DMS 273 (cell line): ENCODE measurements around the gene CFAP410.
"Not testable (repeated sequence)": the region's sequence is repeated elsewhere in the genome, so short reads cannot be mapped to it uniquely, and the experiment has no call there.

ENCODE experiments used
- DNase-seq: peaks from one replicate; lab custom pipeline; 2025; ENCODE audit not compliant: unreplicated experiment; lab: John Stamatoyannopoulos, UW

Gene CFAP410

DNA sequence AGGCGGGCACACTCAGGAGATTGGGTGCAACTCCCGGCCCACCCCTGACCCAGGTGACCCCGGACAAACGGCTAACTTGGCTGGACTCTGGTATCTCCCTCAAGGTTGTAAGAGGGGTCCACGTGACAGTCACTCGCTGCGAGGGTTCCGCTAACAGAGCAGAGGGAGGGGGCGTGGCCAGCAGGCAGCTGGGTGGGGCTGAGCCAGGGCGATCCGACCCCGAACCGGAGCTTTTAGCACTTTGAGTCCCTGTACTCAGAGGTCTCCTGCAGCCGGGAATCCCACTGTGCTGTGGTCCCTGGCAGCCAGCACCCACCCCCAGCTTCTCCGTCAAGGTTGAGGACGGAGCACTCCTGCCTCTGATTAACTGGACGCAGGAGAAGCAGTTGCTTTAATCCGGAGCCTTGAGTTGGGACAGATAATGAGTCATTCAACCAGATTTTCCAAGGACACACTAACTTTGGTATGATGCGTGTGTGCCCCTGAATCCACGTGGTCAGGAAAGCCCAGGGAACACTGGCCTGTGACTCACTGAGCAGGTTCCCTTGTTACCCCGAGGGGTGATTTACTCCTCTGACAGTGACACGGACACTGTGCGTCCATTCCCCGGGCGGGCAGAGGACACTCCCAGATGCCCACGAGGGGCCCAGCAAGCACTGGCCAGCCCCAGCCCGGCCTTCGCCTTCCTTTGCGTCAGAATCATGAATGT is 31.0 kb upstream of the CFAP410 start:
- peak; percentile 63 for DNase-seq

DNA sequence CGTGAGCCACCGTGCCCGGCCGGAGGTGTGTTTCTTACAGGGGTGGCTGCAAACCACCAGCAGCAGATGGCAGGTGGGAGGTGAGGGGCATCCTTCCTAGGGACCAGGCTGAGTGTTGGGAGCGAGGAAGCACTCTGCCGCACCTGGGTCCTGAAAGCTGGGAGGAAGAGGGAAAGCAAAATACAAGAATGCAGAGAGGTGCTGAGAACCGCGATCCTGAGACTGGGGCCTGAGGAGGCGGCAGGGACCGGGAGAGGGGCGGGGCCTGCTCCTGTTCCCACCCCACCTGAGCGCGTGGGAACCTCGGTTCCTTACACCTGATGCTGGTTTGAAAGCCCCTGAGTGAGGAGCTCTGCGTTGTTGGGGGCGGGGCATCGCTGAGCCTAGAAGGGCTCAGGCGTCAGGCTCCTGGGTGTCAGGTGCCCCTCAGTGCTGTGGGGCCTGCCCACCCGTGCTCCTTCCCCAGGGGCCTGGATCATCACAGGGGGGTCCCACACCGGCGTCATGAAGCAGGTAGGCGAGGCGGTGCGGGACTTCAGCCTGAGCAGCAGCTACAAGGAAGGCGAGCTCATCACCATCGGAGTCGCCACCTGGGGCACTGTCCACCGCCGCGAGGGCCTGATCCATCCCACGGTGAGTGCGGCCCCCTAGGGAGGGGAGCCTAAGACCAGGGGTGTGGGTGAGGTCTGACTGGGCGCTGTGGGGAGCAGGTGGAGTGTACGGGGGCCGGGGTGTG is 29.7 kb upstream of the CFAP410 start:
- DNase-seq: no peak

DNA sequence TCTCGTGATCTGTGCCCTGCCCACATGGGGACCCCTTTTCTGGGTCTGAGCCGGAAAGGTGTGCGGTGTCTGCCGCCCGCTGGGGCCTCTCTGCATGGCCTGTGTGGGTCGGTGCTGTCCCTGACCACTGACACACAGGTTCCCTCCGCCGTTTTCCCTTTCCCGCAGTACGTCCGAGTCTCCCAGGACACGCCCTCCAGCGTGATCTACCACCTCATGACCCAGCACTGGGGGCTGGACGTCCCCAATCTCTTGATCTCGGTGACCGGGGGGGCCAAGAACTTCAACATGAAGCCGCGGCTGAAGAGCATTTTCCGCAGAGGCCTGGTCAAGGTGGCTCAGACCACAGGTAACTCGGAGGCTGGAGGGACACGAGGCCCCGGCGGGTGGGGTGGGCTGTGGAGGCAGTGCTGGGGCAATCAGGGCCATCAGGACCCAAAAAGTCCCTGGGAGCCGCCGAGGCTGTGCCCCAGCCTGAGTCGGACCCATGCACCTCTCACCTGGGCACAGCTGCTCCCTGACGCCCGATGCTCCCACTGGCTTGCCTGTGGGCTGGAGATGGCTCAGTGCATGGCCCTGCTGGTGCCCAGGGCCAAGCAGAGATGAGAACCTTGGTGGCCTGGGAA is 27.5 kb upstream of the CFAP410 start:
- DNase-seq: no peak

DNA sequence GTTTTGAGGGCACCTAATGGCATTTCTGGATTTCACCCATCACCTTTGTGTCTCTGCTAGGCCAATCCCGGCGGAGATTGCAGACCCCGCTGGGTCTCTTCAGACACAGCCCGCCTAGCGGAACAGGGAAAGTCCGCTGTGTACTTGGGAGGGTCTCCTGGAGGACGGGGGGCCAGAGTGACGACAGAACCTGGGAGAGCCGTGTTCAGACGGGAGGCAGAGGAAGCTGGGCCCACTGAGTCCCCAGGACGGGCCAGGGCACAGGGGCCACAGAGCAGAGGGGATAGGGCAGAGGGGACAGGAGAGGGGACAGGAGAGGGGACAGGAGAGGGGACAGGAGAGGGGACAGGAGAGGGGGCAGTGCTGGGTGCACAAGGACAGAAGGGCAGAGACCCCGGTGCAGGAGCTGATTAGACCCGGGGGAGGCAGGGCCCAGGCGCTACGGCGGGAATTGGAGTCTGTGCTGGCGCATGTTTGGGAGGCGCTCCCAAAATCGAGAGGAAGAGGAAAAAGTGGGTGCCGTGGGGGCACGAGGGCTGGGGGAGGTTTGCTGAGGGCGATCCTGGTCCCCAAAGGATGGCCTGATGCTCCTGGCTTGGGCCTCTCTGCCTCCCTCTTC is 26.9 kb upstream of the CFAP410 start:
- DNase-seq: no peak

DNA sequence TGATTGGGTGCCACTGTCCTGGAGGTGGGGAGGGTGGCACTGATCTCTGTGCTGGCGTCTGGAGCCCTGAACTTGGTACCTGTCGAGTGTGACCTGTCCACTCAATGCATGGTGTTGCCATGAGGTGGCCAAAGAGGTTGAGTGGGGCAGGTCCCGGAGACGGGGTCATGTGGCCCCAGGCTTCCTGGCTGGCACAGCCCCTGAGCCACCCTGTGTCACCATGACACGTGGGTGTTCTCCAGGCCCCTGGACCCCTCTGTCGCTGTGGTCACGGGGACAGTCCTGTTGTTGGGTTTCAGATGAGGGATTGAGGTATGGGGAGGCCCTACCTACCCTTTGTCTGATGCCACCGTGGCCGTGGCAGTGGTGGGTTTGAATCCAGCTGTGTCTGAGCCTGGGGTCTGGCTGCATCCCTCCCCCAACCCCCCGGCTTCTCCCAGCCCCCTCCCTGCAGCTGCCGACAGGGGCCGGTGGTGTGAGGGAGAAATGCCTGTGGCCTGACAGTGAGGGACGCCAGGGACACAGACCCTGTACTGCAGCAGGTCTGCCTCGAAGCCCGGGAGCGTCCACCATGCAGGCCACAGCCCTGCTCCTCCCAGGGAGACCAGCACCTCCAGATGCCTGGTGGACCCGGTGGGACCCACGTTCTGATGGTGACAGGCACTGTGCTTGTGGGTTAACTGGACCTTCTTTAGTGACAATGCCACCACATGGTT is 26.2 kb upstream of the CFAP410 start:
- DNase-seq: no peak

DNA sequence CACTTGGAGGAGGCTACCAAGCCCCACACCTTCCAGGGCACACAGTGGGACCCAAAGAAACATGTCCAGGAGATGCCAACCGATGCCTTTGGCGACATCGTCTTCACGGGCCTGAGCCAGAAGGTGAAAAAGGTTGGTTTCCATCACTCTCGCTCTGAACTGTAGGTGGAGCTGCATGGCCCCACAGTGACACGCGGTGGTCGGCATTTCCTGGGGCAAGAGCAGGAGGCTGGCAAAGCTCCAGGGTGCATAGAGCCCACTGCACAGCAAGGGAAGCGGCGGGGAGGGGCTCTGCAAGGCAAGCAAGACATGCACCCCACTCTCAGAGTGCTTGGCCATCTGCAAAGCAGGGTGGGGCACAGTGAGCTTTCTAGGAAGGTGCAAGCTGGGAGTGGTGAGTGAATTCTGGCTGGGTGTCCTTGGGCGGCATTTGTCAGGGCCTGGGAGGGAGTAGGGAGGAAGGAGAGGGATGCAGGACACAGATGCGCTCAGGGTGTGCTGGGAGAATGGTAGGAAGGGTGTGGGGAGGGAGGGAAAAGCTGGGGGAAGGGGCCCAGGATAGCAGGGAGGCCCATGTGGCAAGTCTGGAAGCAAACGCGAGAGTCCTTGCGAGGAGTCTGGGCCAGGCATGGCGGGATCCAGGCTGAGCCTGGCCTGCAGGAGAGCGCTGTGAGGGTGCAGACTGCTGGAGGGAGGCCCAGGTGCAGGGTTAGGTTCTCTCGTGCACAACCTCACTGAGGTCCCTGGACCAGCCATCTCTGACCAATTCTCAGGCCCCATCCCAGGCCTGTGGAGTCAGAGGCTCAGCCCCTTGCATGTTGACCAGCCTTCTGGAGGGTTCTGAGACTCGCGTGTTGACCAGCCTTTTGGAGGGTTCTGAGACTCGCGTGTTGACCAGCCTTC is 25.2 kb upstream of the CFAP410 start:
- DNase-seq: no peak

DNA sequence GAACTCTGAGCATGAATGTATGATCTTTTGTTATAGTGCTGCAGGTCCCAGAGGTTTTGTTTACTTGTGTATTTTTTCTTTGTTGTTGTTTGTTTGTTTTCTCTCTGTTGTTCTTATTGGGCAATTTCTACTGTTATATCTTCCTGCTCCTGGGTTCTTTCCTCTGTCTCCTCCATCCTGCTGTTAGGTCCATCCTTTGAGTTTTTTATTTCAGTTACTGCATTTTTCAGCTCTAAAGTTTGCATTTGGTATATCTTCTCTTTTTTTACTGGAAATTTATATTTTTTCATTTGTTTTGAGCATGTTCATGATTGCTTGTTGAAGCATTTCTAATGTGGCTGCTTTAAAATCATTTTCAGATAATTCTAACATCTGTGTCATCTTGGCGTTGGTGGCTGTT is 24.1 kb upstream of the CFAP410 start:
- DNase-seq: no peak

DNA sequence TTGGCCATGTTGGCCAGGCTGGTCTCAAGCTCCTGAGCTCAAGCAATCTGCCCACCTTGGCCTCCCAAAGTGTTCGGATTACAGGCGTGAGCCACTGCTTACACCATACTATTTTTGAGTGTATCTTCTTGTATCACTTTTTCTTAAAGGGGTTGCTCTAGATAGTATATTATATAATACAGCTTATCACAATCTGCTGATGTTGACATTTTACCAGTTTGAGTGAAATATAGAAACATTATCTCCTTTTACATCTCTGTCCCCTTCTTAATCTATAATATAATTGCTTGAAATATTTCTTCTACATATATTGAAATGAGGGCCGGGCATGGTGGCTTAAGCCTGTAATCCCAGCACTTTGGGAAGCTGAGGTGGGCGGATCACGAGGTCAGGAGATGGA is 22.7 kb upstream of the CFAP410 start:
- DNase-seq: not testable (repeated sequence)

DNA sequence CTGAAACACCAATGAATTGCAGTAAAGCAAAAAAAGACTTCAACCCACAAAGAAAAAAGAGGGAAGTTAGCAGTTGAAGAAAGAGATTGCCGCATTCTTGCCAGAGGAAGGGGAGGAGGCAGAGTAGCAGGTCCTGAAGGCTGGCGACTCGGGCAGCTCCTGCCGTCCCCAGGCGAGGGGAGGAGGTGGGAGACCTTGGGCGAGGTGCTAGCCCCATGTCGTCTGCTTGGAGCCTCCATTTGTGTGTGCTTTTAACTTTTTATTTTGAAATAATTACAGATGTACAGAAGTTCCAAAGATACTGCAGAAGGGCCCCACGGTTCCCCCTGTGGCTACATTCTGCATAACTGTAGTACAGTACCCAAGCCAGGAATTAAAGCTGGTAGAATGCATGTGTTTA is 21.0 kb upstream of the CFAP410 start:
- DNase-seq: peak; percentile 20

DNA sequence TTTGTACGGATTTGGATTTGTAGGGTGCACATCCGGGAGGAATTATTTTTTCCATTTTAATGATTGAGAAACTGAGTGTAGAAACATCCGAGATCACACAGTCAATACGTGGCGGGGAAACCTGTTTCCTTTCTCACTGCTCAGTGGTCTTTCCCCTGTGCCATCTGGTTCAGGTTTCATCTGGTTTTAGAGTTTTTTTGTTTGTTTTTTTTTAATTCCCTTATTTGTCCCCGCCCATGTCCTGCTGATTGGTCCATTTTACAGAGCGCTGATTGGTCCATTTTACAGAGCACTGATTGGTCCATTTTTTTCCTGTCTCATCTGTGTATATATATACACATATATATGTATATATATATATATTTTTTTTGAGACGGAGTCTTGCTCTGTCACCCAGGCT is 20.2 kb upstream of the CFAP410 start:
- DNase-seq: no peak

DNA sequence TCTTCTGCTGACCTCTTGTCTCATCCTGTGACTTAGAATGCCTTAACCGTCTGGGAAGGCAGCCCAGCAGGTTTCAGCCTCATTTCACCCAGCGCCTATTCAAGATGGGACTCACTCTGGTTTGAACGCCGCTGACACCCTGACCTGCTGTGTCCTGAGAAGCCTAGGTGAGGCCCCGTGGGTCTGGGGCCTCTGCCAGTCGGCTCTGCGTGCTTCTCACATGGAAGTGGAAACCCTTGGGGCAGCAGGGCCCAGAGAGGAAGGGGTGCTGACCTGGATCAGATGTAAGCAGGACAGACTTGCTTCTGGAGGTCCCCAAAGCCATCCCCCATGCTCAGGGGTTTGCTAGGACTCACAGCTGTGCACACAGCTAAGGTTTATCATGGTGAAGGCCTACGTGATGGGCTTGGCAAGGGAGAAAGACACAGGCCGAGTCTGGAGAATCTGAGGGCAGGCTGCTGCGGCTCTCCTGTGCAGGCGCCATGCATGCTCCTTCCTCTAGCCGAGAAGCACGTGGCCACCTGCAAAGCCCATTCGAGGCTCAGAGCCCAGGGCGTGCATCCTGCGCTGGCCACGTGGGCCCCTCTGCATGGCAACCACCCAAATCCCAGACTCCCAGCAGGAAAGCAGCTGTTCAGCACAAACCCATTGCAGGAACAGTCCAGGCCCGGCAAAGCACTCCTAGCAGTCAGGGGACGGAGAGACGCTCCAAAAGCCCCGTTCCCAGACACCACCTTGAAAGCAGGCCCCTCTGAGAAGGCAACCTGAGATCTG is 18.1 kb upstream of the CFAP410 start:
- DNase-seq: no peak

DNA sequence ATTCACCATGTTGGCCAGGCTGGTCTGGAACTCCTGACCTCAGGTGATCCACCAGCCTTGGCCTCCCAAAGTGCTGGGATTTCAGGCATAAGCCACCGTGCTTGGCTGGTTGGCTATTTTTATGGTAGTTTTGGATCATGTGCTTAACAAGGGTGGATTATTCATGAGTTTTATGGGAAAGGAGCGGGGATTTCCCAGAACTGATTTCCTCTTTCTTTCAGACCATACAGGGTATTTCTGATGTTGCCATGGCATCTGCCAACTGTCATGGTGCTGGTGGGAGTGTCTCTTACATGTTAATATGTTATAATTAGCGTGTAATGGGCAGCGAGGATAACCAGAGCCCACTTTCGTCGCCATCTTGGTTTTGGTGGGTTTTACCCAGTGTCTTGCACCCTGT is 17.4 kb upstream of the CFAP410 start:
- no peak for DNase-seq

DNA sequence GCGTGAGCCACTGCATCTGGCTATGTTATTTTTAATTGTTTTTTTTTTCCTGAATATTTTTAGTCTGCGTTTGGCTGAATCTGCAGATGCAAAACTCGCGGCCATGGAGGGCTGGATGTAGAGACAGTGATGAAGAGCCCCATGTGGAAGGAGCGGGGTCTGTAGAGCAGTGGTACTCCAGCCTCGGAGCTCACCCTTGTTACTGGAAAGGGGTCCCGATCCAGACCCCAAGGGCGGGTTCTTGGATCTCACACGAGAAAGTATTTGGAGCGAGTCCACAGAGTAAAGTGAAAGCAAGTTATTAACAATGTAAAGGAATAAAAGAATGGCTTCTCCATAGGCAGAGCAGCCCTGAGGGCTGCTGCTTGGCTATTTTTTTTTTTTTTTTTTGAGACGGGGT is 17.0 kb upstream of the CFAP410 start:
- DNase-seq: no peak

DNA sequence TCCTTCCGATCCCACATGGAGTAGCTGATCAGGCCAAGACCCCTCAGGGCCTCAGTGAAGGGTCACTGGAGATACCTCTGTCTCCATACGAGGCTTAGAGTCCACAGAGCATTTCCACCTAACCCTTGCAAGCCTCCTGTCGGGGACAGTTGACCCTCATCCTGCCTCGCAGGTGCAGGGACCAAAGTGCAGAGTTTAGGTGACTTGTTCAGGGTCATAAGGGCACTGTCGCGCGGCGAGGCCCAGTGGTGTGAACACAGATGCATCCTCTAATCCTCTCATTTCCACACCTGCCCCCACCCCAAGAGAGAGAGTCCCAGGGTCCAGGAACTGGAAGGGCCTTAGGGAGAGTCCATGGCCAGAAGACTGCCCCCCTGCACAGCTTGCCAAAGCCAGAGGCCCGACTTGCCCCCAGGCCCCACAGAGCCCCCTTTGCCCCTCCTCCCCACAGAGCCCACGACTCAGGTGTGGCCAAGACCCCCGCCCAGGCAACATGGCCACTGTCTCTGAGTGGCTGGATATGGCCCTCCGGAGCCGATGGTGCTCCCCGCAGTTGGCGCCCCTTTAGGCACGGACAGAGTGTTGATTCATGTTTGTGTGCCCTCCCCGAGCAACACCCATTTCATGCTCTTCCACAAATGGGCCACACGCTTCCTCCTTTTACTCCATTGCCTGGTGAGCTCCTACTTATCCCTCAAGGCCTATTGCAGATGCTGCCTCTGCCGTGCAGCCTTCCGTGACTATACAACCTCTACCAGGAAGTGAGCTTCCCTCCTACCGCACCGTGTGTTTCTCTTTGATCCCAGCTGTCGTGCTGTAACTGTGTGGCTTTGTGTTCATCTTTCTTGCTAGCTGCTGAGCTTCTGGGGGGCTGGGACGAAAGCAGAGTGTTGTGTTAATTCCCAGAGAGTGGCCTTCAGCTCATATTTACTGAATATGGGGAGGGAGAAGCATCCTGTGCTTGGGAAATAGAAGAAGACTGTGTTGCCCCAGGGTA is 15.9 kb upstream of the CFAP410 start:
- no peak for DNase-seq

DNA sequence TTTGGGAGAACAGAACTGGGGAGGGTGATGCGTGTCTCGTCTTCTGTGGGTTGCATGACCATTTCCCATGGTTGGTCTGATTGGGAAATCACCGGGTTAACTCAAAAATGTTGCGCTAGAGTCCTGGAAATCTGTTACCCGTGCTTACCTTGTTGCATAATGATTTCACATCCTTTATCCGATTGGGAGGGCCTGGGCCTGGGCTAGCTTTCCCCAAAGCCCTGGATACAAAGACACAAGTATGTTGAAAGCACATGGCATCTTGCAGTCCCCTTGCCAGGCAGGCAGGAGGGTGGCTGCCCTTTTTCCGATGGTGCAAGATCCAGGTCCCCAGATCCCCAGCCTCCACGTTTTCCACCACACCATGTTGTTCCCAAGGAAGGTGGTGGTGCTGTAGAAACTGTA is 14.8 kb upstream of the CFAP410 start:
- peak; percentile 23 for DNase-seq

DNA sequence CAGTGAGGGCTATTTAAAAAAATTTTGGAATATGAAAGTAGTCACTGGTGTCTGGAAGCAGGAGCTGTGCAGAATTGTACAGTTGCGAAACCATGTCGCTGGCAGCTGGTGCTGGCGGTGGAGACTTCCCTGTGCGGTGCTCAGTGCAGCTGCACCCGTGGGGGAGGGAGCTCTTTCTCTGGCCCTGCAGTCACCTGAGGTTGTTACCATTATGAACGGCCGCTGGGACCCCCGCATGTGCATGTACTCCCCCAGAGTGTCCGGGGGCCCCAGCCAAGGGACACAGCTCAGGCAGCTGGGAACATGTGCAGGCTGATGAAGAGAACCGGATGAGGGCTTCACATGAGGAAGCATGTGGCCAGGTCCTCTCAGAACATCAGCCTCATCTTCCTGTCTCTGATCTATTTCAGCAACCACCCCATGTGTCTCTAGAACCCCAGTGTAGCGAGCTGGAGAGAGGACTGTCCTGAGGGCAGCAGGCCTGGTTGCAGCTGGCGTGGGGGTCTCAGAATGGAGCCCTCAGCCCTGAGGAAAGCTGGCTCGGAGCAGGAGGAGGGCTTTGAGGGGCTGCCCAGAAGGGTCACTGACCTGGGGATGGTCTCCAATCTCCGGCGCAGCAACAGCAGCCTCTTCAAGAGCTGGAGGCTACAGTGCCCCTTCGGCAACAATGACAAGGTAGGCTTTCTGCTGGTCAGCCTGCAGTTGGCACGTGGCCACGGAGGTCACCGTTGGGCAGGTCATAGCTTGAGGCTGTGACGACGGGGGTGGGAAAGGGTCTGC is 14.2 kb upstream of the CFAP410 start, which contains the start of gene TRPM2:
TSS of gene TRPM2 (plus strand) at position 431 of the 780 bp plus-strand sequence. CDS start at position 511, 80 bp downstream.
- DNase-seq: peak; percentile 61

DNA sequence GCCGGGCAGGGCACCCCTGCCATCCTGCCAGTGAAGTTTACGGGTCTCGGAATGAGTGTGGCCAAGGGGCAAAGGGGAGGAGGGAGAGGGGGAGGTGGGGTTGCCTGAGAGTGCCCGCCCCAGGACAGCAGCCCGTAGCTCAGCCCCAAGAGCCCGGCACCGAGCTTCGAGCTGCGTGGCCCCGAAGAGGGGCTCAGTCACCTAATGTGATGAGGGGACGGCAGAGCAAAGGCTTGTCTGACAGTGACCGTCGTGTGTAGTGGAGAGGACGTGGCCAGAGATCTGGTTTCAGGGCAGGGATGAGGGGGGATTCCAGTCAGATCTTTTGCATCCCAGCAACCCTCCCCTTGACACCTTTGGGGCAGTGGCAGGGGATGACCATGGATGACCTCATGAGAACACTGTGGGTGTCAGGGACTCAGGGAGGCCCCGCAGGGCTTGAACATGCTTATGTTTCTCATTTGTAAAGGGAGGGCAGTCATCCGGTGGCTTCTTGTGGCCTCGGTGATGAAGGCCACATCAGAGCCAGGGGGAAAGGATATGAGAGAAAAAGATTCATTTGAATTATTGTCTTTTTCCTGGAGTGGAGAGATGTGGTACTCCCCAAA is 13.2 kb upstream of the CFAP410 start:
- DNase-seq: no peak
